GM21381 (cell line): ENCODE measurements around the gene MAP4K4.

Experiments
- ATAC-seq: cut with Tn5 transposase; IDR thresholded peaks from one replicate; pipeline ENCODE4 v1.9.1; 2021; ENCODE audit warnings: mild to moderate bottlenecking, moderate library complexity; ENCODE audit not compliant: unreplicated experiment

The MAP4K4 gene

DNA sequence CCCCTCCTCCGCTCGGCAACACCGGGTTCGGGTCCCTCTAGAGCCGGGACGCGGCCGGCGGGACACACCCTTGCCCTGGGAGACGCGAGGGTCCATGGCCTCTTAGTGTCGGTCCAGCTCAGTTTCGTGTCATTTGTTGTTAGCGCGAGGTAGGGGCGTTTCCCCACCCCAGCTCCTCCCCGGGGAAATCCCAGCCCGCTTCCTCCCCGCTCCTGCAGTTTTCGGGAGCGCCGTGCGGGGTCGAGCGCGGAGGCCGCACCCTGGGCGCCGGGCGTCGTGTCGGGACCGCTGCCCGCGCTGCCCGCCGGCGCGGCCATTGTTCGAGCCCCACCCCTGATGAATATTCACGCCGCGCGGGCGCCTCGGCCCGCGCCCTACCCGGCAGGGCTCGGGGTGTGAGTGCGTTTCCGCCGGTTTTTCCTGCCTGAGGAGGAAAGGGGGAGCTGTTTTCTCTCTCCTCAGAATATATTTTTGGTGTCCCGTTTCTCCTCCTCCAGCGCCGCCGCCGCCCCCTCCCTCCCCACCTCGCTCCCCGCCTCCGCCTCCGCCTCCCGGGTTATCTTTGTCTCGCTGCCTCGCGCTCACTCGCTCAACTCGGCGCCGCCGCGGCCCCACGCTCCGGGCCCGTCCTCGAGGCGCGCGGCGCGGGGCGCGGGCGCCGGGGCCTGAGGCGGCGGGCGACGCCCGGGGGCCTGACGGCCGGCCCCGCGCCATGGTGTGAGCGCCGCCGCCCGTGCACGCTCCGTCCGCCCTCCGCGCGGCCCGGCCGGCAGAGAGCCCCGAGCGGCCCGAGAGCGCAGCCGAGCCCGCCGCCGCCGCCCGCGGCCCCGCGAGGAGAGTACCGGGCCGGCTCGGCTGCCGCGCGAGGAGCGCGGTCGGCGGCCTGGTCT is at the start of gene MAP4K4:
TSS of gene MAP4K4 (plus strand) at position 584 of the 890 bp plus-strand sequence. CDS start 374 bp downstream, outside the sequence.
- ATAC-seq, result peak; percentile 52

- ATAC-seq, result no peak
Measured at GRCh38 chr2:101653469-101653868, 44.0 kb upstream of the MAP4K4 start.

- ATAC-seq, result no peak
Measured at GRCh38 chr2:101655702-101656422, 41.6 kb upstream of the MAP4K4 start.

- no peak for ATAC-seq
Measured at GRCh38 chr2:101657787-101658186, 39.7 kb upstream of the MAP4K4 start.

DNA sequence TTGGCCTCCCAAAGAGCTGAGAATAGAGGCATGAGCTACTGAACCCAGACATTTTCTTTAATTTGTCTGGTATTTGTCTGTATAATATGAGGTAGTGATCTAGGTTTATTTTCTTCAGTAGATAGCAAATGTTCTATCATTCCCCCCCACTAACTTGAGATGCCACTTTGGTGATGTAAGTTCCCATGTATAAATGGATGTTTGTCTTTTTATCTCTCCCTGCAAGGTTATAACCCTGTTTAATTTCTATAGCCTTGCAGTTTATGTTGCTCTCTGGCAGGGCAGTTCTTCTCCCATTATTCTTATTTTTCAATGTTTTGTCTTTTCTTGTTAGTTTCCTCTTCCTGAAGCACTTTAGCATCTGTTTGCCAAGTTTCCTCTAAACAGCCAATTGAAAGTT is 39.1 kb upstream of the MAP4K4 start:
- no peak for ATAC-seq

- no peak for ATAC-seq
Measured at GRCh38 chr2:101665312-101665711, 32.2 kb upstream of the MAP4K4 start.

- no peak for ATAC-seq
Measured at GRCh38 chr2:101667823-101668222, 29.7 kb upstream of the MAP4K4 start.

GRCh38 chr2:101672047-101672446 is 25.5 kb upstream of the MAP4K4 start:
- no peak for ATAC-seq

- no peak for ATAC-seq
Measured at GRCh38 chr2:101673920-101674319, 23.6 kb upstream of the MAP4K4 start.

DNA sequence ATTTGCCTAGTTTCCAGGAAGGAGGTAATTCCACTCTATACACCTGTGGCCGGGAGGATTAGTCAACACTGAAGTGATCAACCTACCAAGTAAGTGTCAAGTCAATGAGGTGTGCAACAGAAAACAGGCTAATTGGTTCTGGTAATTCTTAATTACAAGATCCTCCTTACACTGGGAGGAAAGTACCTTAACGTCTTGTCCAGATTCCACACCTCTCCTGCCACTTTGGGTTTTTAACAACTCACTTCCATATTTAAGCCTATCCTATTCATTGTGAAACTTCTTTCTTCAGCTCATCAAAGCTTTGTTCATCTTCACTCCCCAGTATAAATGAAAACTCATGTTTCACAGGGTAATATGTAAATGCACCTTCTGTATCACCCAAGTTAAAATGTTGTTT is 22.0 kb upstream of the MAP4K4 start:
- ATAC-seq, result no peak

- no peak for ATAC-seq
Measured at GRCh38 chr2:101676674-101677073, 20.8 kb upstream of the MAP4K4 start.

GRCh38 chr2:101677658-101678057 is 19.8 kb upstream of the MAP4K4 start:
- no peak for ATAC-seq

GRCh38 chr2:101678379-101678778 is 19.1 kb upstream of the MAP4K4 start:
- no peak for ATAC-seq

DNA sequence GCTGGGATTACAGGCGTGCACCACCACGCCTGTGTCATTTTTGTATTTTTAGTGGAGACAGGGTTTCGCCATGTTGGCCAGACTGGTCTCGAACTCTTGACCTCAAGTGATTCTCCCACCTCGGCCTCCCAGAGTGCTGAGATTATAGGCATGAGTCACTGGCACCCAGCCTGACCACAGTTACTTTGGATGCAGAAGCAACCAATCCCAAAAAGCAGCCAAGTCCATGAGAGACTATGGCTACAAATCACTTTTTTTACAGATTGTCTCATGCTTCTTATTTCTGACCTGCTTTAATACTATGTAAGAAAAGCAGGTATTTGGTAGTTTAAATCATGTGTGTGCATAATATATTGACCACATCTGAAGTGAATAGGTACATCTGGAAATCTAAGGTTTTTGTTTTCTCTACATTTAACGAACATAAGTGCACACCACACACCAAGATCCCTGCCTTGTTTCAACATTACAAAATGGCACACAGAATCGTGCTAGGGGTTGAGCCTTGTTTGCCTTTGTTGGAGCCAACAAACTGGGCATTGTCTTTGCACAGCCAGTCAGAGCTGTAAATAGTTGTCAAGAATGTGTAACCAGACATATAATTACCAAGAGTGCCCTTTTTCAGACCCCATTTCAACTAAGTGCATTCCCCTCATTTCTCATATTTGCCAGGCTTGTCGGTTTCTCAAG is 18.3 kb upstream of the MAP4K4 start:
- no peak for ATAC-seq

DNA sequence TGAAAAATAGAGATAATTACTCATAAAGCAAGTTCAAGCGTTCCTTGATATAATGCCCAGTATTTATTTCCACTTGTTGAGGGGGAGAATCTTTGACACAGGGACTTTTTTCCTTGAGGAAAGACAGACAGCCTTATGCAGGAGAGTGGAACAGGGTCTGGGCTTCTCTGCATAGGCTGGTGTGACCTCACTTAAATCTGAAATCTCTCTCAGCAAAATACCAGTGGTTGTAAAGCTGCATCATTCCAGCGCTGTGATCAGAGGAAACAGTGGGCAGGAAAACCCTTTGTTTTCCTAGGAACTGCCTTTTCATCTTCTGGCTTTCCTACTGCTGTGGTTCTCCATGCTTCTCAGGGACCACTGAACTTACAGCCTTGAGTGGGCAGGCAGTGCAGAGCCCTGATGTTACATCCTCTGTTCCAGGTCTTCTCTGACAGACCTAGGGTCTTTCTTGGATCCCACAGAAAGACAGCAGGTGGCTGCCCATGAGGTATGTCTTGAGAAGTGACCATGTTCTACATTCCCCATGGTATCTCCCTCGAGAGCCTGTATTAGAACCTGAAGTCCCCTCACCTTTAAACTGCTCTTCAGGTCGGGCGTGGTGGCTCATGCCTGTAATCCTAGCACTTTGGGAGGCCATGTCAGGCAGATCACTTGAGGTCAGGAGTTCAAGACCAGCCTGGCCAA is 17.6 kb upstream of the MAP4K4 start:
- no peak for ATAC-seq

GRCh38 chr2:101682311-101682710 is 15.2 kb upstream of the MAP4K4 start:
- ATAC-seq, result no peak

DNA sequence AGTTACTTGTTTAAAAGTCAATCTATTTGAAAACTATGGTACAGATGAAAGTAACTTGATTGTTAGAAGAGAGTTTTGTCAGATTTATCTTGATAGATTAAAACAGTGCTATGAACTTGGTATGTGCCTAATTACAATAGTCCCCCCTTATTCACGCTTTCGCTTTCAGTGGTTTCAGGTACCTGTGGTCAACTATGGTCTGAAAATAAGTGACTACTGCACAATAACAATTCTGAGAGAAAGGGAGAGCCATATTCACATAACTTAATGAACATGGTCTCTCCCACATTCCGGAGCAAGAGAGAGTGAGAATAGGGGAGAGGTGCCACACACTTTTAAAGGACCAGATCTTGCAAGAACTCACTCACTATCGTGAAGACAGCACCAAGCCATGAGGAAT is 13.2 kb upstream of the MAP4K4 start:
- no peak for ATAC-seq

- ATAC-seq, result no peak
Measured at GRCh38 chr2:101688261-101688660, 9.2 kb upstream of the MAP4K4 start.

DNA sequence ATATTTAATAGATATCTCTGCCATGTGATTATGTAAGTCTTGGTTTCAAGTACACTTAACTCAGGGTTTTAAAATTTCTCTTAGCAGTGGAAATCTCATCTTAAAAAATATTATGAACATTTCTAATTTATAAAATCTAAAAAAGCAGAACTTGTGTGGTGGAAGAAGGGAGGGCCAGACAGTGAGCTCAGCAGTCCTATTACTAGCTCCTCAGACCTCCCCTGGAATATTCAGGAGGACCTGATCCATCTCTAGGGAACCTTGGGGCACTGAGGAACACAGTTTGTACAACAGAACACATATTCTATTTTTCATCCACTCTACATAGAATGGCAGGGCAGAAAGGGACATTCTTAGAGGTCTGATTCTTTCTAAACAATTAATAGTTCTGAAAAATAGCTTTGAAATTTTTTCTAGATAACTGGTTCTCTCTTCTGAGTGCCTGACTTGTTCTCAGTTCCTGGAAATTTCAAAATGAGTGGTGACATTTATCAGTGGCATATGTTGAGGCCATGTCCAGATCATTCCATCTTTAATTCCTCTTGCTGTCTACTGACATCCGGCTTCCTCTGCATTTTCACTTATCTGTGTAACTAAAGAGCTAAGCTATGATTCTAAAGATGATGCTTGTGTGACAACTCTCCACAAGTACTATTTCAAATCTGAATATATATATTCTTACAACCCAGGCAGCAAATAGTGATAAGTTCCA is 8.2 kb upstream of the MAP4K4 start:
- no peak for ATAC-seq

DNA sequence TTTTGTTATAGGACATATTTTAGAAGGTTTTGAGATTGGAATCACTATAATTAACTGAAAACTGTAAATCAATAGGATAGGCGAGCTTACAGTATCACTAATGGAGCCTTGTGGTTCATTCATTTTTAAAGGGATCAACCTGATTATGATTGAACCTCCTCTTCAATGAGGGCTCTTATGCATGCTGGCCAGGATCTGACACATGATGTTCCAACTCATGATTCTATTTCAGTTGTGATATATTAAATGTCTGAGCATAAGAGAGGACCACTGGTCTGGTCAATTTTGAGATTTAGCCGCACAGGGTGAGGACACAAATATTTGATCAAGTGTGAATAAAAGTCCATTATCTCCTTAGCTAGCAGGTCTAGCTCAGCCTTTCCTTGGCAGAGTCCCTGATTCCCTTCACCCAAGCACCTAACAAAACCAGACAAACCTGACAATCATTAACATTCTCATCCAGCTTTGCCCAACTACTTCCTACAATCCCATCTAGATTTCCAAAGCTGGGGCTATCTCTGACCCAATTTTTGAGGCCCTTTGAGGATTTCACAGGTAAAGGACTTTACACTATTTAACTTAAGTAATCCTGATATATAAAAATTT is 6.9 kb upstream of the MAP4K4 start:
- ATAC-seq, result no peak
